ENCODE data around the gene MPP2.

DNA sequence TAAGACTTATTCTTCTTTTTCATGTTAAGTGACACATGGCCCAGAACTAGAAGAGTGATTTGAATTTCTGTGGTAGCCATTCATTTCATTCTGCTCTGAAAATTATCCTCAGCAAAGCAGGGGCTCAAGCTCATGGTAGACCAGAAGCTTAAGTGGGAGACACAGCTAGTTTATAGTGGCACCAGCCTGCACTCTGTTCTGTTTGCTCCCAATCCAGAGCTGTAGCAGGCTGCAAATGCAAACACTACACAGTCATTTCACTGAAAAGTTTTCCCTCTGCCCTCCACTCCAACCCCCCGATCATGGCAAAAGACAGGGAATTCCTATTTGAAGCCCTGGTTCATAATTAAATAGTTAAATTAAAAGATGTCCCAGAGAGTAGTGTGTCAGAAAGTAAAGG, 17.1 kb downstream of the MPP2 start:
- TF ChIP-seq POLR2AphosphoS5 (IDR thresholded peaks at IDR 0.05; ENCODE audit: low read depth, low read length) (no peak), POLR2A (IDR thresholded peaks at IDR 0.05; ENCODE audit: low read depth, low read length) (no peak)
